Thyroid gland (tissue), 4 donors: Measurements from ENCODE around the gene EXOC7.

ENCODE experiments used
- CTCF ChIP-seq, 6 experiments: fragments of 200-600 bp in 3 of 6; fragments of 450-650 bp in 3 of 6; sonication (generic) in 3 of 6; IDR thresholded peaks; one replicate each; pipeline ENCODE4 v1.5.1; 2016 to 2019; ENCODE audit warnings: antibody characterized with exemption in 6 of 6, mild to moderate bottlenecking in 2 of 6, inconsistent platforms in 1 of 6, moderate library complexity in 1 of 6
- POLR2A ChIP-seq, 2 donors: fragments of 450-650 bp; IDR thresholded peaks; one replicate each; pipeline ENCODE4 v1.6.1; 2017; ENCODE audit warnings: antibody characterized with exemption in 2 of 2, mild to moderate bottlenecking in 2 of 2, moderate library complexity in 1 of 2

- TF ChIP-seq CTCF (IDR thresholded peaks at IDR 0.05) = no peak
- no peak for TF ChIP-seq POLR2A (IDR thresholded peaks at IDR 0.05)
Observed at GRCh38 chr17:76138896-76139752, 35.5 kb upstream of the EXOC7 start.
